SK-N-SH (cell line): ENCODE data around the gene VIL1. TPM values are rescaled to one million over a fixed set of nuclear protein-coding genes. Genes with fewer than 3 reads are reported as not detected.

ENCODE experiments used
- CTCF ChIA-PET: fragments of 300-600, 350-600 bp; formaldehyde crosslinking; extraction: SDS; loops from one replicate; lab custom pipeline; 2021; lab: Yijun Ruan, JAX
- POLR2A ChIA-PET: fragments of 350-600 bp; sonication (Branson Sonifier 250); formaldehyde crosslinking; extraction: SDS; loops from one replicate; lab custom pipeline; 2020; ENCODE audit warnings: antibody characterized with exemption, inconsistent platforms; lab: Yijun Ruan, JAX
- DNase-seq: peaks from one replicate; pipeline ENCODE4 v3.0.0; 2012
- H2AFZ ChIP-seq: fragments of 200-600 bp; sonication (generic); 2 replicates; pipeline ENCODE4 v1.8.1; 2016; ENCODE audit warnings: antibody characterized with exemption, mild to moderate bottlenecking, low read depth
- H3F3A ChIP-seq: fragments of 200-600 bp; sonication (generic); replicated peaks from 2 replicates; pipeline ENCODE3; 2016; ENCODE audit warnings: antibody characterized with exemption, mild to moderate bottlenecking; ENCODE audit not compliant: insufficient read depth
- H3K27ac ChIP-seq, 2 experiments: fragments of 200-500 bp in 1 of 2; fragments of 200-600 bp in 1 of 2; sonication (Bioruptor generic) in 1 of 2; sonication (generic), shearing (Covaris generic) in 1 of 2; 2 replicates each; pipeline versions ENCODE4 v1.5.1 to v1.6.1; 2014 to 2016; ENCODE audit warnings: low read depth in 2 of 2, inconsistent platforms in 1 of 2, low read length in 1 of 2, mild to moderate bottlenecking in 1 of 2, mixed read lengths in 1 of 2
- H3K27me3 ChIP-seq: fragments of 200-600 bp; sonication (generic), shearing (Covaris generic); 2 replicates; pipeline ENCODE4 v1.6.1; 2016; ENCODE audit warnings: mixed run types; ENCODE audit not compliant: insufficient read depth
- H3K36me3 ChIP-seq, 2 experiments: fragments of 200-500 bp in 1 of 2; fragments of 200-600 bp in 1 of 2; sonication (Bioruptor generic) in 1 of 2; sonication (generic) in 1 of 2; replicated peaks in 1 of 2; 2 replicates each; pipeline versions ENCODE3 to v1.5.1; 2014 to 2016; ENCODE audit warnings: low read length in 1 of 2, mild to moderate bottlenecking in 1 of 2; ENCODE audit not compliant: insufficient read depth in 2 of 2, control insufficient read depth in 1 of 2
- H3K4me1 ChIP-seq, 2 experiments: fragments of 200-500 bp in 1 of 2; fragments of 200-600 bp in 1 of 2; sonication (Bioruptor generic) in 1 of 2; sonication (generic), shearing (Covaris generic) in 1 of 2; 2 replicates each; pipeline versions ENCODE4 v1.5.1 to v1.6.1; 2014 to 2016; ENCODE audit warnings: low read depth in 1 of 2, low read length in 1 of 2, mixed run types in 1 of 2; ENCODE audit not compliant: insufficient read depth in 2 of 2, control insufficient read depth in 1 of 2
- H3K4me2 ChIP-seq: fragments of 200-600 bp; sonication (generic), shearing (Covaris generic); 2 replicates; pipeline ENCODE4 v1.6.1; 2017; ENCODE audit warnings: mixed run types
- H3K4me3 ChIP-seq, 2 experiments: fragments of 200-500 bp in 1 of 2; fragments of 200-600 bp in 1 of 2; sonication (Bioruptor generic) in 1 of 2; sonication (generic), shearing (Covaris generic) in 1 of 2; 2 replicates each; pipeline versions ENCODE4 v1.5.1 to v1.8.1; 2014 to 2016; ENCODE audit warnings: low read depth in 2 of 2, inconsistent platforms in 1 of 2, low read length in 1 of 2, mild to moderate bottlenecking in 1 of 2, mixed read lengths in 1 of 2, moderate library complexity in 1 of 2
- H3K79me2 ChIP-seq: fragments of 200-600 bp; sonication (generic); 2 replicates; pipeline ENCODE4 v1.8.1; 2017; ENCODE audit warnings: mild to moderate bottlenecking; ENCODE audit not compliant: insufficient read depth
- H3K9ac ChIP-seq: fragments of 200-600 bp; sonication (generic); 2 replicates; pipeline ENCODE4 v1.6.1; 2017; ENCODE audit warnings: mixed run types
- H3K9me2 ChIP-seq: fragments of 200-600 bp; sonication (generic); 2 replicates; pipeline ENCODE4 v1.6.1; 2017; ENCODE audit warnings: mixed run types
- H3K9me3 ChIP-seq: fragments of 200-600 bp; sonication (generic); 2 replicates; pipeline ENCODE4 v1.6.1; 2017; ENCODE audit warnings: mixed run types, mild to moderate bottlenecking, moderate library complexity
- H4K20me1 ChIP-seq: fragments of 200-600 bp; sonication (generic); 2 replicates; pipeline ENCODE4 v1.6.1; 2017; ENCODE audit warnings: mild to moderate bottlenecking, mixed run types; ENCODE audit not compliant: insufficient read depth
- CHD2 ChIP-seq: fragments of 150-350 bp; IDR thresholded peaks from 2 replicates; pipeline ENCODE4 v1.6.1; 2018; ENCODE audit warnings: low read length; ENCODE audit not compliant: partially characterized antibody
- CTCF ChIP-seq: fragments of 200-600 bp; sonication (generic); IDR thresholded peaks from 2 replicates; pipeline ENCODE4 v1.6.1; 2017; ENCODE audit warnings: antibody characterized with exemption, mild to moderate bottlenecking, moderate library complexity
- EP300 ChIP-seq, 2 experiments: IDR thresholded peaks; 2 replicates each; pipeline versions ENCODE4 v1.4.0 to v1.6.1; 2012; ENCODE audit warnings: borderline replicate concordance in 1 of 2, low read depth in 1 of 2, low read length in 1 of 2
- FOSL2 ChIP-seq: IDR thresholded peaks from 2 replicates; pipeline ENCODE4 v1.4.0; 2012; ENCODE audit warnings: low read depth, mild to moderate bottlenecking, moderate library complexity, borderline replicate concordance
- JUND ChIP-seq: IDR thresholded peaks from 2 replicates; pipeline ENCODE4 v1.4.0; 2012
- NRF1 ChIP-seq: IDR thresholded peaks from 2 replicates; pipeline ENCODE4 v1.6.1; 2012; ENCODE audit warnings: low read depth, mild to moderate bottlenecking, low read length
- RAD21 ChIP-seq: IDR thresholded peaks from 2 replicates; pipeline ENCODE4 v1.6.1; 2012; ENCODE audit warnings: mild to moderate bottlenecking, low read length
- RFX5 ChIP-seq: IDR thresholded peaks from 2 replicates; pipeline ENCODE4 v1.6.1; 2012; ENCODE audit warnings: mild to moderate bottlenecking, improper control_type of control experiment, low read length
- TAF1 ChIP-seq: IDR thresholded peaks from 2 replicates; pipeline ENCODE4 v1.6.1; 2012; ENCODE audit warnings: low read depth, mild to moderate bottlenecking, low read length, moderate library complexity, borderline replicate concordance
- WGBS: methylation state at CpG from one replicate; pipeline ENCODE4 v1.1.6; 2017; ENCODE audit warnings: low lambda C conversion rate; 5-methylcytosine and 5-hydroxymethylcytosine counted together
- polyA plus RNA-seq, 3 experiments: library from polyadenylated mRNA; depleted of rRNA; stranded (reverse); fragments of >200 nt; gene quantifications; 2 replicates each; pipeline ENCODE4 v1.2.3, GENCODE V29; 2012
- TF ChIP-seq, protein P1 (sequence below): IDR thresholded peaks from 2 replicates; pipeline ENCODE4 v1.6.1; 2012; ENCODE audit warnings: mild to moderate bottlenecking, low read depth, low read length, moderate library complexity
- TF ChIP-seq, protein P2 (sequence below): IDR thresholded peaks from 2 replicates; pipeline ENCODE4 v1.4.0; 2012; ENCODE audit warnings: low read depth
- TF ChIP-seq, protein P3 (sequence below): IDR thresholded peaks from 2 replicates; pipeline ENCODE4 v1.4.0; 2012; ENCODE audit warnings: low read depth, borderline replicate concordance

Gene VIL1
- polyA plus RNA-seq, 1 of the 3 experiments (the other 2 are of a cell fraction): under 0.01 TPM

GRCh38 chr2:218398437-218399390 is 20.2 kb upstream of the VIL1 start (continued):
- TF ChIP-seq, protein P1, sequence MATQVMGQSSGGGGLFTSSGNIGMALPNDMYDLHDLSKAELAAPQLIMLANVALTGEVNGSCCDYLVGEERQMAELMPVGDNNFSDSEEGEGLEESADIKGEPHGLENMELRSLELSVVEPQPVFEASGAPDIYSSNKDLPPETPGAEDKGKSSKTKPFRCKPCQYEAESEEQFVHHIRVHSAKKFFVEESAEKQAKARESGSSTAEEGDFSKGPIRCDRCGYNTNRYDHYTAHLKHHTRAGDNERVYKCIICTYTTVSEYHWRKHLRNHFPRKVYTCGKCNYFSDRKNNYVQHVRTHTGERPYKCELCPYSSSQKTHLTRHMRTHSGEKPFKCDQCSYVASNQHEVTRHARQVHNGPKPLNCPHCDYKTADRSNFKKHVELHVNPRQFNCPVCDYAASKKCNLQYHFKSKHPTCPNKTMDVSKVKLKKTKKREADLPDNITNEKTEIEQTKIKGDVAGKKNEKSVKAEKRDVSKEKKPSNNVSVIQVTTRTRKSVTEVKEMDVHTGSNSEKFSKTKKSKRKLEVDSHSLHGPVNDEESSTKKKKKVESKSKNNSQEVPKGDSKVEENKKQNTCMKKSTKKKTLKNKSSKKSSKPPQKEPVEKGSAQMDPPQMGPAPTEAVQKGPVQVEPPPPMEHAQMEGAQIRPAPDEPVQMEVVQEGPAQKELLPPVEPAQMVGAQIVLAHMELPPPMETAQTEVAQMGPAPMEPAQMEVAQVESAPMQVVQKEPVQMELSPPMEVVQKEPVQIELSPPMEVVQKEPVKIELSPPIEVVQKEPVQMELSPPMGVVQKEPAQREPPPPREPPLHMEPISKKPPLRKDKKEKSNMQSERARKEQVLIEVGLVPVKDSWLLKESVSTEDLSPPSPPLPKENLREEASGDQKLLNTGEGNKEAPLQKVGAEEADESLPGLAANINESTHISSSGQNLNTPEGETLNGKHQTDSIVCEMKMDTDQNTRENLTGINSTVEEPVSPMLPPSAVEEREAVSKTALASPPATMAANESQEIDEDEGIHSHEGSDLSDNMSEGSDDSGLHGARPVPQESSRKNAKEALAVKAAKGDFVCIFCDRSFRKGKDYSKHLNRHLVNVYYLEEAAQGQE: no peak
- TF ChIP-seq EP300 (IDR thresholded peaks at IDR 0.05; ENCODE audit: borderline replicate concordance in 1 of 2, low read depth in 1 of 2, low read length in 1 of 2) (no peak), JUND (no peak), RFX5 (no peak), RAD21 (no peak), CHD2 (no peak), FOSL2 (no peak)

DNA sequence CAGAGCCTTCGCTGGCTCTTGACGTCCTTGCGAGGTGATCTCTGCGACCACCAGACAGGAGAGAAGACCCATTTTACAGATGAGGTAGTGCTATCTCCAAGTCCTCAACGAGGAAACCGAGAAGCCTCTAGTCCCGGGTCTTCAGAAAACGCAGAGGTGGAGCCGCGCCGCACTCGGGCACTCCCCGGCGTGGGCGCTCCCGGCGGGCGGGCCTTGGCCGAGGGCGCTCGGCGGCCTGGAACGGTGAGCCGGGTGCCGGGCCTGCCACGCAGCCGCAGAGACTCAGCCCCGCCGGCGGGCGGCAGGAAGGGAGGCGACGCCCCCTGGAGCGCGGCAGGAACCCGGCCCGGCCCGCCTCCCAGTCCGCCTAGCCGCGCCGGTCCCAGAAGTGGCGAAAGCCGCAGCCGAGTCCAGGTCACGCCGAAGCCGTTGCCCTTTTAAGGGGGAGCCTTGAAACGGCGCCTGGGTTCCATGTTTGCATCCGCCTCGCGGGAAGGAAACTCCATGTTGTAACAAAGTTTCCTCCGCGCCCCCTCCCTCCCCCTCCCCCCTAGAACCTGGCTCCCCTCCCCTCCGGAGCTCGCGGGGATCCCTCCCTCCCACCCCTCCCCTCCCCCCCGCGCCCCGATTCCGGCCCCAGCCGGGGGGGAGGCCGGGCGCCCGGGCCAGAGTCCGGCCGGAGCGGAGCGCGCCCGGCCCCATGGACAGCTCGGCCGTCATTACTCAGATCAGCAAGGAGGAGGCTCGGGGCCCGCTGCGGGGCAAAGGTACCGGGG is 19.3 kb upstream of the VIL1 start, which contains the start of gene CTDSP1:
Gene CTDSP1, plus strand, starts transcription at position 478 of the 776 bp plus-strand sequence. Its CDS starts 223 bp downstream, at position 701.
- DNase-seq: peak; percentile 94
- under 1% methylated on average over 26 of the region's 78 CpGs for WGBS
- Histone ChIP-seq H3K9me3 (no peaks in the 10 kb centered on the region), H3K36me3 (peaks cover 0 to 26% of the 10 kb centered on the region in 2 experiments), H3K9ac (peak within 1 kb of the TSS; percentile 98), H4K20me1 (peaks cover 5% of the 10 kb centered on the region; the same call in 1 of the 2 replicates), H3K4me3 (peak within 1 kb of the TSS; percentile 88 to 92), H2AFZ (peak within 1 kb of the TSS; percentile 51; the same call in 1 of the 2 replicates), H3K79me2 (peaks cover 38% of the 10 kb centered on the region), H3K4me1 (peaks cover 21 to 33% of the 10 kb centered on the region in 2 experiments; a peak in 3 of 4 replicates), H3K27ac (peak within 1 kb of the TSS; percentile 88 to 95), H3K4me2 (peak within 1 kb of the TSS; percentile 89), H3K9me2 (no peaks in the 10 kb centered on the region), H3K27me3 (no peaks in the 10 kb centered on the region), H3F3A (peaks cover 20% of the 10 kb centered on the region)
- ChIA-PET CTCF (interaction anchor here (1.0 to 1.9 kb wide), 5 partner anchors 67 to 311 kb away, joined by 3 to 8 read pairs (median 3); partner anchors contain the start of gene TTLL4), POLR2A (interaction anchor here (1.0 kb wide), 1 partner anchor 9 kb away, joined by 5 read pairs; no protein-coding TSS in a partner anchor)
- TF ChIP-seq FOSL2 (no peak), CTCF (peak; percentile 12; the same call in 1 of the 2 replicates), RAD21 (no peak), EP300 (IDR thresholded peaks at IDR 0.05; ENCODE audit: borderline replicate concordance in 1 of 2, low read depth in 1 of 2, low read length in 1 of 2) (peak; percentile 45 to 54; a peak in 2 of 4 replicates), TAF1 (peak; percentile 65), NRF1 (peak; percentile 73)
- TF ChIP-seq, protein P2, sequence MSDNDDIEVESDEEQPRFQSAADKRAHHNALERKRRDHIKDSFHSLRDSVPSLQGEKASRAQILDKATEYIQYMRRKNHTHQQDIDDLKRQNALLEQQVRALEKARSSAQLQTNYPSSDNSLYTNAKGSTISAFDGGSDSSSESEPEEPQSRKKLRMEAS: peak; percentile 97
- TF ChIP-seq, protein P1: peak; percentile 37; the same call in 1 of the 2 replicates
- TF ChIP-seq, protein P3, sequence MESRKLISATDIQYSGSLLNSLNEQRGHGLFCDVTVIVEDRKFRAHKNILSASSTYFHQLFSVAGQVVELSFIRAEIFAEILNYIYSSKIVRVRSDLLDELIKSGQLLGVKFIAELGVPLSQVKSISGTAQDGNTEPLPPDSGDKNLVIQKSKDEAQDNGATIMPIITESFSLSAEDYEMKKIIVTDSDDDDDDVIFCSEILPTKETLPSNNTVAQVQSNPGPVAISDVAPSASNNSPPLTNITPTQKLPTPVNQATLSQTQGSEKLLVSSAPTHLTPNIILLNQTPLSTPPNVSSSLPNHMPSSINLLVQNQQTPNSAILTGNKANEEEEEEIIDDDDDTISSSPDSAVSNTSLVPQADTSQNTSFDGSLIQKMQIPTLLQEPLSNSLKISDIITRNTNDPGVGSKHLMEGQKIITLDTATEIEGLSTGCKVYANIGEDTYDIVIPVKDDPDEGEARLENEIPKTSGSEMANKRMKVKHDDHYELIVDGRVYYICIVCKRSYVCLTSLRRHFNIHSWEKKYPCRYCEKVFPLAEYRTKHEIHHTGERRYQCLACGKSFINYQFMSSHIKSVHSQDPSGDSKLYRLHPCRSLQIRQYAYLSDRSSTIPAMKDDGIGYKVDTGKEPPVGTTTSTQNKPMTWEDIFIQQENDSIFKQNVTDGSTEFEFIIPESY: no peak
